GM19455 (cell line): ENCODE measurements around the gene PNRC2.
"Not testable (repeated sequence)": the region's sequence is repeated elsewhere in the genome, so short reads cannot be mapped to it uniquely, and the experiment has no call there.

ENCODE experiments used
- ATAC-seq: cut with Tn5 transposase; IDR thresholded peaks from one replicate; pipeline ENCODE4 v1.9.1; 2021; ENCODE audit not compliant: unreplicated experiment

The PNRC2 gene

GRCh38 chr1:23947366-23947765 lies 12.3 kb upstream of the PNRC2 start:
- no peak for ATAC-seq

- ATAC-seq, result no peak
Measured at GRCh38 chr1:23953020-23953419, 6.6 kb upstream of the PNRC2 start.

- ATAC-seq, result no peak
Measured at GRCh38 chr1:23957096-23957495, 2.5 kb upstream of the PNRC2 start.

- ATAC-seq, result not testable (repeated sequence)
Measured at GRCh38 chr1:23958040-23958809, 1.4 kb upstream of the PNRC2 start.

- peak; percentile 64 for ATAC-seq
Measured at GRCh38 chr1:23958810-23959460, 693 bp upstream of the PNRC2 start.

- no peak for ATAC-seq
Measured at GRCh38 chr1:23960291-23961020, 828 bp downstream of the PNRC2 start.

- ATAC-seq, result no peak
Measured at GRCh38 chr1:23963617-23964234, 4.1 kb downstream of the PNRC2 start.

- no peak for ATAC-seq
Measured at GRCh38 chr1:23964235-23964668, 4.6 kb downstream of the PNRC2 start.

GRCh38 chr1:23964790-23965740 lies 5.4 kb downstream of the PNRC2 start:
- ATAC-seq, result no peak

GRCh38 chr1:23966973-23967493 lies 7.4 kb downstream of the PNRC2 start:
- no peak for ATAC-seq

GRCh38 chr1:23967871-23968270 lies 8.2 kb downstream of the PNRC2 start:
- ATAC-seq, result no peak

GRCh38 chr1:23977187-23977853 lies 17.7 kb downstream of the PNRC2 start:
- ATAC-seq, result no peak

GRCh38 chr1:23977854-23978191 lies 18.2 kb downstream of the PNRC2 start:
- ATAC-seq, result no peak

- ATAC-seq, result no peak
Measured at GRCh38 chr1:23978805-23979204, 19.2 kb downstream of the PNRC2 start.

GRCh38 chr1:23979387-23979880 lies 19.8 kb downstream of the PNRC2 start:
- no peak for ATAC-seq

GRCh38 chr1:23979881-23980727 lies 20.5 kb downstream of the PNRC2 start, which contains the start of gene SRSF10:
TSS of gene SRSF10 (minus strand) at chr1:23980327. CDS start at chr1:23980255, 72 bp downstream.
- ATAC-seq, result peak; percentile 90

- peak; percentile 35 for ATAC-seq
Measured at GRCh38 chr1:23980728-23981070, 21.1 kb downstream of the PNRC2 start.

- no peak for ATAC-seq
Measured at GRCh38 chr1:23984417-23985186, 25.0 kb downstream of the PNRC2 start.
